ENCODE measurements around the gene FOXP4. TPM values are rescaled to one million over a fixed set of nuclear protein-coding genes. Genes with fewer than 3 reads are reported as not detected.

The FOXP4 gene
- total RNA-seq, 1 experiment from 2014 or later, result 4.6 TPM

DNA sequence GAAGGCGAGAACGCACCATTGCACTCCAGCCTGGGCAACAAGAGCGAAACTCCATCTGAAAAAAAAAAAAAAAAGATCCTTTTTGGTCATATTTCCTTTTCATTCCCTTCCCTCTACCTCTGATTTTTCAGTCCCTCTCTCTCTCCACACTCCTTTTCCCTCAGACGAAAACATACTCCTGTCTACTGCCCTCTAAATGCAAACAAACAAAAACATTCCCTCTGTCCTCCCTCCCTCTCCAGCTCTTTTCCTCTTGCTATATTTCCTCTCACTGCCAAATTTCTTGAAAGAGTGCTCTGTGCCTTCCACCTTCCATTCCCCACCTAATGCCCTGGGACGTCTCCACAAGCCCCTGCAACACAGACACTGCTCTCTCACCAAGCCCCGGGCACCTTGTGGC, 77.1 kb downstream of the FOXP4 start:
- DNase-seq (ENCODE audit: low read depth), result no peak

DNA sequence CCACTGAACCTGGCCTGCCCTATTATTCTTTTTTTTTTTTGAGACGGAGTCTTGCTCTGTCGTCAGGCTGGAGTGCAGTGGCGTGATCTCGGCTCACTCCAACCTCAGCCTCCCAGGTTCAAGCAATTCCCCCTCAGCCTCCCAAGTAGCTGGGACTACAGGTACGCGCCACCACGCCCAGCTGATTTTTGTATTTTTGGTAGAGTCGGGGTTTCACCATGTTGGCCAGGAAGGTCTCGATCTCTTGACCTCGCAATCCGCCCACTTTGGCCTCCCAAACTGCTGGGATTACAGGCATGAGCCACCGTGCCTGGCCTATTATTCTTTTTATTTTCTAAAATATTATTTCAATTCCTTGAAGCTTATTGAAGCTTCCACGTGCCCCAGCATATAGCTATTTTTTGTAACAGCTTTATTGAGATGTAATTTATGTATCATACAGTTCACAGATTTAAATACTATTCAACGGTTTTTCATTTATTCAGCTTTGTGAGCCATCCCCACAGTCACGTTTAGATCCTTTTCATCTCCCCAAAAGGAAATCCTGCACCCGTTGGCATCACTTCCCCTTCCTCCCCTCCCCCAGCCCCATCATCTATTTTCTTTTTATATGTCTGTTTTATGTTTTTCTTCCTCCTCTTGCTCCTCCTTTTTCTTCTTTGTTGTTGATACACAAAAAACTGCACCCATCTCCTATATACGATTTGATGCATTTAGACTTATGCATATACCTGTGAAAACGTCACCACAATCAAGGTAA, 78.6 kb downstream of the FOXP4 start:
- no peak for DNase-seq (ENCODE audit: low read depth)

DNA sequence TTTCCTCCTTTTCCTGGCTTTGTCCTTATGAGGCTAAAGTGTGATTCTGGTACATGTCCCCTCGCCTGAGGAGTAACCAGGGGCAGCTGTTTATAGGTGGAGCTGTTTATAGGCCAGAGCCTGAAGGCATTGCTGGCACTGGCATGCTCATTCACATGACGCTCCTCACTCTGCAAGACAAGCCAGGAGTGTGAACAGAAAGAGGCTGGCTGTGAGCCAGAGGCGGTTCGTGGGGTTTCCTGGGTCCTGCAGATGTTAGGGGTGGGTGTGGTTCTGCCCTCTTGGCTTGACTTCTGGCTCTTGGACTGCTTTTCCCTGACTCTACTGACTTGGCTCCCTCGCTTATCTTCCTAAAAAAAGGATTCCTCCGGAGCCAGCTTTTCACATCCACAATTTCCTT, 79.3 kb downstream of the FOXP4 start:
- no peak for DNase-seq (ENCODE audit: low read depth)

DNA sequence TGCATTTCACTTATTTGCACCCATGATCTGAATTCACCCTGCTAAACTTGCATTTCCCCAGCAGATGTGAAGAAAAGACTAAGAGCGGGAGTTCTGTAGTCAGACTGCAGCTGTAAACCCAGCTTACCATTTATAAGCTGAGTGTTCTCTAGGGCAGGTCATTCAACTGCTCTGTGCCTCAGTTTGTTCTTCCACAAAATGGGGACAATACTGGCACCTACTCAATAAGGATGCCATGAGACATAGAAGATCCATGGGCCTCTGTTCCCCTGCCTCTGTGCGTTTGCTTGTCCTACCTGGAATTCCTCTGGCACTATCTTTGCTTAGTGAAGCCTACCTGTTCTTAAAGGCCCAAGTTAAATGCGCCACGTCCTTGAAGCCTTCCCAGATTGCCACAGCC, 79.8 kb downstream of the FOXP4 start:
- DNase-seq (ENCODE audit: low read depth), result no peak

GRCh38 chr6:41626917-41627316, 80.7 kb downstream of the FOXP4 start:
- DNase-seq (ENCODE audit: low read depth), result no peak

DNA sequence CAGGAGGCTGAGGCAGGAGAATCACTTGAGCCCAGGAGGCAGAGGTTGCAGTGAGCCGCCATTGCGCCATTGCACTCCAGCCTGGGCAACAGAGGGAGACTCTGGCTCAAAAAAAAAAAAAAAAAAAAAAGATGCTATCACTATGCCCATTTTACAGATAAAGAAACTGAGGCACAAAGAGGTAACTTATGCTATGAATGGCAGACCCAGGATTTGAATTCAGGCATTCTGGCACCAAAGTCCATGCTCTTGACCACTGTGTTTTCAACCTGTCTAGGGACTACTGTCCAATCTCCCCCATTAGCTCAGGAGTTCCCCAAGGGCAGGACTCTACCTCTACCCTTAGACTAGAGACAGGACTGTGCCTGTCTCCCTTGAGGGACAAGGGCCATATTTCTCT, 82.9 kb downstream of the FOXP4 start:
- no peak for DNase-seq (ENCODE audit: low read depth)

DNA sequence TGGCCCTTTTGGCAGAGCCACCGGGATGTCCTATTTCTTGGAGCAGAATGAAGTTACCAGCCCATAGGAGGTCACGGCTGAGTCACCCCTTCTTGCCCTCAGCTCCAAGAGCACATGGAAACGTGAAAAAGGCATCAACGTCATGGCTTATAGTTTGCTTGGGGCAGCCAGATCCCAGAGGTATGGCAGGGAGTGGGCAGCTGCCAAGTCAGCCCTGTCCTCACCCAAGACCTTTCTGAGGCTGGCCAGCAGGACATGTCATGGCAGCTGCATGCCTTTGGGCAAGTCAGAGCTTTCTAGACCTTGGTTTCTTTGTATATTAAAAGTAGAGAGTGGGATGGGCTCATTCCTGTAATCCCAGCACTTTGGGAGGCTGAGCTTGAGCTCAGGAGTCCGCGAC, 83.9 kb downstream of the FOXP4 start:
- no peak for DNase-seq (ENCODE audit: low read depth)

- no peak for DNase-seq (ENCODE audit: low read depth)
Observed at GRCh38 chr6:41630946-41631345, 84.8 kb downstream of the FOXP4 start.

- no peak for DNase-seq (ENCODE audit: low read depth)
Observed at GRCh38 chr6:41633056-41633634, 87.0 kb downstream of the FOXP4 start.

DNA sequence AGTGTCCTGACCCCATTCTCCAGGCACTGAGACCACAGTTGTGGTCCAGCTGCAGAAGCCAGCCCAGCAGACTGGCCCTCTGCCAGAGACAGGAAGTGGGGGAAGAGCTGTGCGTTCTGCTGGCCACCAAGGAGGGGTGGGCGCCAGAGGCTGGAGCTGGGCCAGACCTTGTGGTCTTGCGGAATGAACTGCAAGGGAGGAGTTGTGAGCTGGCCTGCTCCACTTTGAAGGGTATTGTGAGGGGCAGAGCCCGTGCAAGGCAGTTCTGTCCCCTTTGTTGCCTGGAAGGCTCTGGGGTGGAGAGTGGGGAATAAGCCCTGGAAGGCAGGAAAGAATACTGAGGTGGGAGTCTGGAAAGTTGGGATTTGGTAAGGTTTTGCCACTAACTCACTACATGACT, 88.5 kb downstream of the FOXP4 start:
- no peak for DNase-seq (ENCODE audit: low read depth)

GRCh38 chr6:41635365-41635764, 89.2 kb downstream of the FOXP4 start:
- DNase-seq (ENCODE audit: low read depth), result no peak

DNA sequence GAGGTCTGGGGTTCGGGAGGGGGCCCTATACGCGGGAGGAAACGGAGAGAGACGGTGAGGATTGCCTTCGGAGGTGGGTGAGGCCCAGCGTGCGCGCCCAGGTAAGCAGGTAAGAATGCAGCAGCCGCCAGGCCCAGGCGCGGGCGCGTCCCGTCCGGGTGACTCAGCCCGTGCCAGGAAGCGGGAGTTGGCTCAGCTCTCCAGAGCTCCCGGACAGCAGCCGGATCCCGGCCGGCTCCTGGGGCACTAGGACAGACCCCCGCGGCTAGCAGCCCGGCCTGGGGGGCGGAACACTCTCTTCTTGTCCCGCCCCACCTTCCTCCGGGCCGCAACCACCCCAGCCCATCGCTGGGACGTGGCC, 90.6 kb downstream of the FOXP4 start:
- no peak for DNase-seq (ENCODE audit: low read depth)

DNA sequence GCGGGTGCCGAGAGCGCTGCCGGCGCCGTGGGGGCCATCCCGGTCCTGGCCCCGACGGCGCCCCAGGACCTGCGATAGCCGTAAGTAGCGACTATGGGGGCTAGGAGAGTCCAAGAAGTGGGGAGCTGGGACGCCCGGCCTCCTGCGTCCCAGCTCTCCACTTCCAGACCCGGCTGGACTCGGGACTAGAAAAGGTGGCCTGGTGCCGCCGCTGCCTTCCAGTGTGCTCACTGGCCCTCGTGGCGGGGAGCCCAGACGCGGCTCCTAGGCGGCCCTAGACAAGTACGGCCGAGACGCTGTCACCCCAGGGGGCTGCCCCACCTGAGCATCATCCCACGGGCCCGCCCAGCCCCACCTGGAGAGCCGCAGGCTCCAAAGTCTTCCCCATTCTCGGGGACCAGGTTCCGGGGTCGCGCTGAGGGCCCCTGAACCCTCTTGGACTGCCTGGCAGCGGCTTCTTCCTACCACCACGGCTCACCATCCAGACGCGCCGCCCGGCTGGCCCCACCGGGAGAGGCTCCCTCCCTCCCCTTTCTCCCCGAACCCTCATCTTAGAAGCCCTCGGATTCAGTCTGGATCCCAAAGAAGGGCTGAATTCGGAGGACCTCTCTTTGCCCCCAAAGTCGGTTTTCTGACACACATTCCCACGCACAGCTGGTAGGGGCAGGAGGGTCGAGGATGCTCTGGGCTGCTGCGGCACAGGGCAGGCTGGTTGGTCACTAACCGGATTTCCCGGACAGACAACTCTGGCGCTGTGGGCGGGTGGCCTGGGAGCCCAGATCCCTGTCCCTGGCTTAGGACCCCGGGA, 91.2 kb downstream of the FOXP4 start:
- no peak for DNase-seq (ENCODE audit: low read depth)

DNA sequence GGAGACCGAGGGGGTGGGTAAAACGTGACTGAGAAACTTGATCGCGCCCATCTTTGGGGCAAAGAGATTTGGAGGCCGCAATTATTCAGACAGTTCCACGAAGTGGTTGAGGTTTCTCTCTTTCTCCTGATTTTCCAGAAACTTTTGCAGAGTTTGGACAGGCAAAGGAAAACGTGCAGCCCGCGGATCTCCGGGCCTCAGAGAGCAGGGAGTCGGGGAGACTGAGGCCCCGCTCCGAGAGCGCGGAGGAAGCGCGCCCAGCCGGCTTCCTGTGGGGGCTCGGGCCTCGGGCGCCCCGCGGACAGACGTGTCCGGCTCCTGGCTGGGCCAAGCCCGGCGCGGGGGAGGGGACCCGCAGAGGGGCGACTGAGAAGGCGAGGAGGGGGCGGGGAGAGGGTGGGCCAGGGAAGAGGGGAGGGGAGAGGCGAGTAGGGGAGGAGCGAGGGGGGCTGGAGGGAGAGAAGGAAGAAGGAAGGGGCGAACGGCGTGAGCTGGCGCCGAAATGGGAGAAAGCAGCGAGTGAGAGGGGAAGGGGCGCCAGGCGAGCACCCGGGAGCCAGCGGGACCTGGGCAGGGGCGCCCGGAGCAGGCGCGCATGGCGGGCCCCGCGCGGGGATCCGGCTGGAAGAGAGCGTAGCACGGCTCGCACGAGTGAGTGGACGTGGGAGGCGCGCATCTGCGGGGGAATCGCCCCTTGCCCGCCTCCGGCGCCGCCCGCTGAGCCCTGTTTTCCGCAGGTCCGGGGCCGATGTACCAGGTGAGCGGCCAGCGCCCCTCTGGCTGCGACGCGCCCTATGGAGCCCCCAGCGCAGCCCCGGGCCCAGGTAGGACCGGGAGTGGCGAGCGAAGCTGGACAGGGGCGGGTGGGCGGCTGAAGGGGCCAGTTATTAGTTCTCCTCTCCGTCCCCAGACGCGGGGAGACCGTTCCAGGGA, 92.1 kb downstream of the FOXP4 start, which contains the start of gene MDFI:
Gene MDFI, plus strand, starts transcription at position 467 of the 933 bp plus-strand sequence. Its CDS starts 282 bp downstream, at position 749.
- DNase-seq (ENCODE audit: low read depth), result no peak

DNA sequence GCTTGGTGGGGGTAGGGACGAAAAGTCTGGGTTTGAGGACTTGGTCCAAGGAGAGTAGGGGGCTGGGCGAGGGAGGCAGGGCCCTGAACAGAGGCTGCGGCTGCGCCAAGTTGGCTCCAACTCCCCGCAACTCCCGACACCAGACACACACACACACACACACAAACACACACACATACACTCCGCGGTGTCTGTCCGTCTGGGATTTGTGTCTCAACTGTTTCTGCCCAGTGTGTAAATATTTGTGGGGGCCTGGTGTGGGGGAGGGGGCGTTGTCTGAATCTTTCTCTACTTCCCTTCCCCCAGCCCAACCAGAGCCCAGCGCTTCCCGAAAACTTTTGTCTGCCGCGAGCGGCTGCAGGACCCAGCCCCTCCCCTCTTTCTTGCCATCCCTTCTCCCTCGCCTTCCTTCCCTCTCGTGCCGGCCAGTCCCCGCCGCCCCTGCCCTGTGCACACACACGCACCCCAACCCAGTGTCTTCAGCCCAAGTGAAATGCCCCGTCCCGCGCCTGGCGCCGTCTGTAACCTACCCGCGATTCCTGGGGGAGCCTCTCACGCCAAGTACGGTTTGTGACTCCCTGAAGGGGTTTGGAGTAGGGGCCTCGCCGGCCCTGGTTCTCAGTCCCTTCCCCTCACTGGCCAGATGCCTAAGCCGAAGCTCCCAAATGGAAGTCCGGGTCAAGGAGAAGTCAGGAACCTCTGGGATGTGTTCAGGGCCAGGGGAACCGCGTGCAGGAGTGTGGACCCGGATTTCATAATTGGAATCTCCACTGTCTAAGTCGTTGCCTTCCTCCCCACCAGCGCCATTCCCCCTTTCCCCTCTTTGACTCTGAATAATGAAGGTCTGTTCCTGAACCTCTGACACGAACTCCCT, 93.0 kb downstream of the FOXP4 start:
- no peak for DNase-seq (ENCODE audit: low read depth)

DNA sequence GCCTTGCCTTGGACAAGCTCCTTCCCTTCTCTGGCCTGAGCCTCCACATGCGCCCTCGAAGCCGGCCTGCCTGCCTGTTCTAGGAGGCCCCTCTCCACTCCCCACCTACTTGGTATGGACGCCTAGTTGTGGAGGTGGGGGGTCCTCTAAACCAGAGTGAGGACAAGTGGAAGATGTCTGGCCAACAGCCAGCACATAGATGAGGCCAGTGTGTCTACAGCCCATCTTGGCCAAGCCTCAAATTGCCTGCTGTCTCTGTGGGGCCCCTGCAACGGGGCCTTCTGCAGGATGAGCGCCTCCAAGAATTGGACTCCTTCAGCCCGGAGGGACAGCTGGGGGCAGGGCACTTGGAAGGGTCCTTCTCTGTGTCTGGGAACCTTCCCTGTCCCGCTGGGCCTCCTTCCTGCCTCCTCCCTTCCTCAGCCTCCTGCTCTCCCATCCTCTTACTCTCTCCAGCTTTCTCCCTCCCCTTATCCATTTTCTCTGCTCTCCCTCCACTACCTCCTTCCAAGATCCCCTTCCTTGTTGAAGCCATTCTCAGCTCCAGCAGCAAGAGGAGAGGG, 93.7 kb downstream of the FOXP4 start:
- no peak for DNase-seq (ENCODE audit: low read depth)

DNA sequence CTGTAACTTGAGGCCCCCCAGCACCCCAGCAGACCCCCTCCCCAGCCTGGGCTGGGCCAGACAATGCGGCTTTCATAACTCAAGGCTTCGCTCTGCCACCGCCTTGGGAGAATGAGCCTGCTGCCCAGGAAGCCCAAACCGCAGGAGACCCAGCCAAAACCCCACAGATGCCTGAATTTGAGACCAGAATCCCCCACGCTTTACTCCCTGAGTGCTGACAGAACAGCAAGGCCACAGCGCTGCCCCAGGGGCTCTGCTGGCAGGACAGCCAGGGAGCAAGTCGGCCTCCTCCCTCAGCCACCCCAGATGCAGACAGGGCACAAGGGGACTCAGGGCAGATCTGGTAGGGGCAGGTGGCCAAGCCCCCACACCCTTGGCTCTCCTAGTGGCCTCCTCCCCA, 94.2 kb downstream of the FOXP4 start:
- no peak for DNase-seq (ENCODE audit: low read depth)

DNA sequence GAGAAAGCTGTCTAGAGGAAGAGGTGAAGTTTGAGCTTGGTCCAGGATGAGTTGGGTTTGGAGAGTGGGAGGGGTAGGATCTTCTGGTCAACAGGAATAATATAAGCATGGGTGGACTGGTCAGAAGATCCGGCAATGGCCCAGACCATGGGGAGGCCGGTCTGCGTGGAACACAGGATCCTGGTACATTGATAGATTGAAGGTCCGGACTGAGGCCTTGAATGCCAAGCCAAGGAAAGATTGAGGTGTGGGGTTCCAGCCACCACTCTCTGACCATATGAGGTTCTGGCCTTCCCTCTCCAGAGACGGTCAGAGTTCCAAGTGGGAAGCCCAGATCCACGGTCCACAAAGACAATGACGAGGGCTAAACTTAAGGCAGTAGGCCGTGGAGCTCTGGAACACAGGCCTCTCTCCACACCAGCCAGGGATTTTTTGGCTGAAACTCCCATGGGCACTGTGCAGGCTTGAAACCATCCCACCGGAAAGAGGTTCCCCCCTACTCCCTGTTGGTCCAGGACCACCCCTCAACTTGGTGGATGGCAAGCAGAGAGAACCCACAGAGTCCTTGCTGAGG, 95.3 kb downstream of the FOXP4 start:
- DNase-seq (ENCODE audit: low read depth), result no peak

DNA sequence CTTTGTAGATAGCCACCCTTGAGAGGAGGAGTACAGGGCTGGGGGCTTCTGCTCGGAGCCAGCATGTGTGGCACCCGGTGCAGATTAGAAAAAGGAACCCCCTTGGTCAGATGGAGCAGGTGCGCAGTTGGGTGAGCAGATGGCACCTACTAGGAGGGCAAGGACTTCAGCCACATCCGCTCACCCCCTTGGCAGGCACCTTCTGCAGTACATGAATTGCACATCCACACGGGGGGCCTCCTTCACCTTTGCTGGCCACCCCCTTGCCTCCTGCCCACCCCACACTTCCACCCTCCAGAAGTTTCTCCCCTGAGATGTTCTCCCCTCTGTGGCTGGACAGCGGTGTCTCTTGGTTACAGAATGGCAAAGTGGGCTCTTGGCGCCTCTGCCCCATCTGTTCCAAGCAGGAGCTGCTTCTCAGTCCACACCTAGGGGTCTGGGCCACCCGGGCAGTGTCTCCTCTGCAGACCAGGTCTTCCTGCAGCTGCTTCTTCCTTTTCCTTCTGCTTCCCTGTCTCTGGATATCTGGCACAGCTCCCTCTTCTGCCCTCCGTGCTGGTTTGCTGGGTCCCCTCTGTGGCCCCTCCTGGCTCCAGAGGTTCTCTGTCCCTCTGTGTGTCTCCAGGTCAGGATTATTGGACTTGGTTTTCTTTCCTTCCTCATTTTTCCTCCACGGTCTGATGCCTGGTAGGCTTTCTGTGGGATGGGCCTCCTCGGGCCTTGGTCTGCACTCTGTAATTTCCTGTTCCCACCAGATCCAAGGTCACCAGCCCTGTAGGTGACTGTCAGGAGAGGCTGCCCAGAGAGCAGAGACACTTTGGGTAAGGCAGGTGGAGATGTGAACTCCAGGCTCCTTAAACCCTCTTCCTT, 96.1 kb downstream of the FOXP4 start:
- DNase-seq (ENCODE audit: low read depth), result no peak

Measured in LHCN-M2 (cell line).